KOPT-K1 (cell line): ENCODE results near the gene IFIT1.
"Not testable (repeated sequence)": the region's sequence is repeated elsewhere in the genome, so short reads cannot be mapped to it uniquely, and the experiment has no call there.

ENCODE experiments used
- H3K27ac ChIP-seq: fragments of 200-600 bp; sonication (generic); 2 replicates; pipeline ENCODE4 v1.5.1; 2016; ENCODE audit warnings: antibody characterized with exemption, mild to moderate bottlenecking, low read depth, low read length; ENCODE audit not compliant: poor library complexity, severe bottlenecking
- H3K36me3 ChIP-seq: fragments of 200-600 bp; sonication (generic); 2 replicates; pipeline ENCODE4 v1.5.1; 2017; ENCODE audit warnings: antibody characterized with exemption, mild to moderate bottlenecking, low read length, moderate library complexity; ENCODE audit not compliant: insufficient read depth
- H3K9me3 ChIP-seq: fragments of 200-600 bp; sonication (generic); 2 replicates; pipeline ENCODE4 v1.5.1; 2017; ENCODE audit warnings: antibody characterized with exemption, low read length, mild to moderate bottlenecking; ENCODE audit not compliant: insufficient read depth, poor library complexity, severe bottlenecking

The IFIT1 gene

GRCh38 chr10:89379103-89379502 lies 13.3 kb upstream of the IFIT1 start:
- H3K27ac ChIP-seq: no peak overlapping the region
- H3K9me3 ChIP-seq: no peaks in the 10 kb centered on the region
- no peaks in the 10 kb centered on the region for H3K36me3 ChIP-seq

- Histone ChIP-seq H3K9me3 (no peaks in the 10 kb centered on the region), H3K36me3 (no peaks in the 10 kb centered on the region), H3K27ac (no peak overlapping the region)
Observed at GRCh38 chr10:89382757-89383156, 9.7 kb upstream of the IFIT1 start.

- H3K27ac ChIP-seq: no peak overlapping the region
- H3K9me3 ChIP-seq: no peaks in the 10 kb centered on the region
- no peaks in the 10 kb centered on the region for H3K36me3 ChIP-seq
Observed at GRCh38 chr10:89384474-89385340, 7.7 kb upstream of the IFIT1 start.

GRCh38 chr10:89388806-89389205 lies 3.6 kb upstream of the IFIT1 start:
- Histone ChIP-seq H3K27ac (no peak overlapping the region), H3K36me3 (no peaks in the 10 kb centered on the region), H3K9me3 (no peaks in the 10 kb centered on the region)

GRCh38 chr10:89389254-89389653 lies 3.2 kb upstream of the IFIT1 start:
- no peak overlapping the region for H3K27ac ChIP-seq
- no peaks in the 10 kb centered on the region for H3K9me3 ChIP-seq
- H3K36me3 ChIP-seq: no peaks in the 10 kb centered on the region

GRCh38 chr10:89390476-89391225 lies 1.8 kb upstream of the IFIT1 start:
- Histone ChIP-seq H3K27ac (no peak overlapping the region), H3K9me3 (no peaks in the 10 kb centered on the region), H3K36me3 (no peaks in the 10 kb centered on the region)

- not testable (repeated sequence) for H3K9me3 ChIP-seq, H3K27ac ChIP-seq, H3K36me3 ChIP-seq
Observed at GRCh38 chr10:89391226-89391576, 1.2 kb upstream of the IFIT1 start.

- H3K36me3 ChIP-seq: no peaks in the 10 kb centered on the region
- H3K9me3 ChIP-seq: no peaks in the 10 kb centered on the region
- H3K27ac ChIP-seq: peak overlapping the region; percentile 78
Observed at GRCh38 chr10:89392974-89393373, 551 bp downstream of the IFIT1 start.

GRCh38 chr10:89393898-89394297 lies 1.5 kb downstream of the IFIT1 start:
- no peak overlapping the region for H3K27ac ChIP-seq
- no peaks in the 10 kb centered on the region for H3K9me3 ChIP-seq
- H3K36me3 ChIP-seq: no peaks in the 10 kb centered on the region

- H3K27ac ChIP-seq: no peak overlapping the region
- H3K36me3 ChIP-seq: no peaks in the 10 kb centered on the region
- H3K9me3 ChIP-seq: no peaks in the 10 kb centered on the region
Observed at GRCh38 chr10:89395141-89395540, 2.7 kb downstream of the IFIT1 start.

- Histone ChIP-seq H3K27ac (no peak overlapping the region), H3K36me3 (no peaks in the 10 kb centered on the region), H3K9me3 (no peaks in the 10 kb centered on the region)
Observed at GRCh38 chr10:89398003-89398749, 5.8 kb downstream of the IFIT1 start.

GRCh38 chr10:89399956-89400355 lies 7.5 kb downstream of the IFIT1 start:
- H3K9me3 ChIP-seq: no peaks in the 10 kb centered on the region
- H3K27ac ChIP-seq: no peak overlapping the region
- no peaks in the 10 kb centered on the region for H3K36me3 ChIP-seq

GRCh38 chr10:89403043-89403442 lies 10.6 kb downstream of the IFIT1 start:
- Histone ChIP-seq H3K36me3 (no peaks in the 10 kb centered on the region), H3K27ac (no peak overlapping the region), H3K9me3 (no peaks in the 10 kb centered on the region)

- Histone ChIP-seq H3K36me3 (no peaks in the 10 kb centered on the region), H3K9me3 (no peaks in the 10 kb centered on the region), H3K27ac (no peak overlapping the region)
Observed at GRCh38 chr10:89404104-89405047, 12.0 kb downstream of the IFIT1 start.
